ENCODE data around the gene MKX. TPM values are rescaled to one million over a fixed set of nuclear protein-coding genes. Genes with fewer than 3 reads are reported as not detected.

The MKX gene
- total RNA-seq, 1 experiment from 2014 or later: 27.5 TPM

DNA sequence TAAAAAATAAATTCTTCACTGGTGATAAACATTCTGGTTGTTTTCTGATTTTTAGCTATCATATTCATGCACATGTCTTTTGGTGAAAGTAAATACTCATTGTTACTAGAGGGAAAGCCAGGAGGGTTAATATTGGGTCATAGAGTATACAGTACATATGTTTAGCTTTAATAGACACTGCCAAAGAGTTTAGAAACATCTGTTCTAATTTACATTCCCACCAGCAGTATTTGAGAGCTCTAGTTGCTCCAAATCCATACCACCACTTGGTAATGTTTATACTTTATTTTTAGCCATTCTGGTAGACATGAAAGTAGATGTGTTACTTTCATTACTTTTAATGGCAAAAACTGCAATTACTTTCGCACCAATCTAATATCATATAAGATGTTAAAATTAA lies 108.8 kb downstream of the MKX start:
- Histone ChIP-seq H3K36me3 (ENCODE audit: control insufficient read depth in 1 of 2, insufficient read depth in 2 of 2, low read length in 2 of 2) (no peaks in the 10 kb centered on the region), H2AFZ (ENCODE audit: low read depth, low read length, poor library complexity, severe bottlenecking) (no peak overlapping the region), H3K4me2 (ENCODE audit: low read length) (no peak overlapping the region), H3K27ac (ENCODE audit: low read depth, low read length) (no peak overlapping the region), H4K20me1 (ENCODE audit: insufficient read depth) (no peaks in the 10 kb centered on the region), H3K4me3 (replicated peaks in 1 of 2; ENCODE audit: low read depth in 1 of 2, low read length in 2 of 2) (no peak overlapping the region), H3K79me2 (ENCODE audit: insufficient read depth, low read length) (no peaks in the 10 kb centered on the region), H3K9me2 (ENCODE audit: insufficient read depth) (no peaks in the 10 kb centered on the region), H3K9ac (ENCODE audit: low read length) (no peak overlapping the region), H3K4me1 (ENCODE audit: control insufficient read depth in 1 of 2, insufficient read depth in 2 of 2, low read length in 2 of 2) (no peaks in the 10 kb centered on the region), H3K9me3 (ENCODE audit: control insufficient read depth in 1 of 2, insufficient read depth in 1 of 2, low read depth in 1 of 2, low read length in 2 of 2) (peaks cover 0 to under 1% of the 10 kb centered on the region in 2 experiments; a peak in 1 of 4 replicates), H3K27me3 (ENCODE audit: insufficient read depth, low read length) (no peaks in the 10 kb centered on the region)
- no TSS peak for BruUV-seq (replicated peaks)
- intact Hi-C loops (cut with micrococcal nuclease): no loop called here
- ATAC-seq: no peak
- RAD21 ChIA-PET (ENCODE audit: low non-redundant PET in 1 of 2, low total read pairs in 2 of 2, uncharacterized antibody in 2 of 2, unreplicated experiment in 2 of 2): no interaction called here
- CTCF ChIA-PET: no interaction called here
- POLR2A ChIA-PET: no interaction called here
- DNase-seq (ENCODE audit: low read depth, low spot score): no peak
- TF ChIP-seq, protein P1, sequence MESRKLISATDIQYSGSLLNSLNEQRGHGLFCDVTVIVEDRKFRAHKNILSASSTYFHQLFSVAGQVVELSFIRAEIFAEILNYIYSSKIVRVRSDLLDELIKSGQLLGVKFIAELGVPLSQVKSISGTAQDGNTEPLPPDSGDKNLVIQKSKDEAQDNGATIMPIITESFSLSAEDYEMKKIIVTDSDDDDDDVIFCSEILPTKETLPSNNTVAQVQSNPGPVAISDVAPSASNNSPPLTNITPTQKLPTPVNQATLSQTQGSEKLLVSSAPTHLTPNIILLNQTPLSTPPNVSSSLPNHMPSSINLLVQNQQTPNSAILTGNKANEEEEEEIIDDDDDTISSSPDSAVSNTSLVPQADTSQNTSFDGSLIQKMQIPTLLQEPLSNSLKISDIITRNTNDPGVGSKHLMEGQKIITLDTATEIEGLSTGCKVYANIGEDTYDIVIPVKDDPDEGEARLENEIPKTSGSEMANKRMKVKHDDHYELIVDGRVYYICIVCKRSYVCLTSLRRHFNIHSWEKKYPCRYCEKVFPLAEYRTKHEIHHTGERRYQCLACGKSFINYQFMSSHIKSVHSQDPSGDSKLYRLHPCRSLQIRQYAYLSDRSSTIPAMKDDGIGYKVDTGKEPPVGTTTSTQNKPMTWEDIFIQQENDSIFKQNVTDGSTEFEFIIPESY (IDR thresholded peaks at IDR 0.05; ENCODE audit: extremely low read depth, insufficient replicate concordance, low read length): no peak
- TF ChIP-seq, protein P2, sequence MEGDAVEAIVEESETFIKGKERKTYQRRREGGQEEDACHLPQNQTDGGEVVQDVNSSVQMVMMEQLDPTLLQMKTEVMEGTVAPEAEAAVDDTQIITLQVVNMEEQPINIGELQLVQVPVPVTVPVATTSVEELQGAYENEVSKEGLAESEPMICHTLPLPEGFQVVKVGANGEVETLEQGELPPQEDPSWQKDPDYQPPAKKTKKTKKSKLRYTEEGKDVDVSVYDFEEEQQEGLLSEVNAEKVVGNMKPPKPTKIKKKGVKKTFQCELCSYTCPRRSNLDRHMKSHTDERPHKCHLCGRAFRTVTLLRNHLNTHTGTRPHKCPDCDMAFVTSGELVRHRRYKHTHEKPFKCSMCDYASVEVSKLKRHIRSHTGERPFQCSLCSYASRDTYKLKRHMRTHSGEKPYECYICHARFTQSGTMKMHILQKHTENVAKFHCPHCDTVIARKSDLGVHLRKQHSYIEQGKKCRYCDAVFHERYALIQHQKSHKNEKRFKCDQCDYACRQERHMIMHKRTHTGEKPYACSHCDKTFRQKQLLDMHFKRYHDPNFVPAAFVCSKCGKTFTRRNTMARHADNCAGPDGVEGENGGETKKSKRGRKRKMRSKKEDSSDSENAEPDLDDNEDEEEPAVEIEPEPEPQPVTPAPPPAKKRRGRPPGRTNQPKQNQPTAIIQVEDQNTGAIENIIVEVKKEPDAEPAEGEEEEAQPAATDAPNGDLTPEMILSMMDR (IDR thresholded peaks at IDR 0.05 in 2 of 3, conservative IDR thresholded peaks at IDR 0.05 in 1 of 3; ENCODE audit: borderline replicate concordance in 1 of 3, insufficient read depth in 1 of 3, low read depth in 2 of 3, low read length in 2 of 3): no peak
- TF ChIP-seq EZH2 (IDR thresholded peaks at IDR 0.05) (no peak), ZNF274 (IDR thresholded peaks at IDR 0.05; ENCODE audit: low read depth, low read length) (no peak), CEBPB (IDR thresholded peaks at IDR 0.05; ENCODE audit: low read depth) (no peak), YY1 (IDR thresholded peaks at IDR 0.05; ENCODE audit: extremely low read depth, insufficient replicate concordance, low read depth, low read length) (no peak), SRF (IDR thresholded peaks at IDR 0.05; ENCODE audit: low read depth) (no peak), ELF1 (IDR thresholded peaks at IDR 0.05; ENCODE audit: borderline replicate concordance, low read depth) (no peak)
